Glomerular visceral epithelial cell (primary cell): ENCODE measurements around the gene SLC22A15.

ENCODE experiments used
- DNase-seq: peaks from one replicate; pipeline ENCODE4 v3.0.0-alpha.2; 2016; ENCODE audit errors: extremely low spot score

Gene SLC22A15

GRCh38 chr1:116099919-116100318 is 123.6 kb downstream of the SLC22A15 start:
- DNase-seq = no peak

GRCh38 chr1:116104667-116105066 is 128.4 kb downstream of the SLC22A15 start:
- no peak for DNase-seq

- DNase-seq = no peak
Measured at GRCh38 chr1:116105996-116106395, 129.7 kb downstream of the SLC22A15 start.

- DNase-seq = no peak
Measured at GRCh38 chr1:116106646-116107045, 130.3 kb downstream of the SLC22A15 start.

GRCh38 chr1:116107371-116107770 is 131.1 kb downstream of the SLC22A15 start:
- DNase-seq = no peak

GRCh38 chr1:116110567-116111523 is 134.5 kb downstream of the SLC22A15 start, which contains the start of gene MAB21L3:
Gene MAB21L3, plus strand, starts transcription at chr1:116111399. Its CDS starts 1,217 bp downstream, at chr1:116112616.
- DNase-seq = peak; percentile 28

GRCh38 chr1:116111524-116112021 is 135.3 kb downstream of the SLC22A15 start:
- DNase-seq = no peak

GRCh38 chr1:116112388-116113140 is 136.3 kb downstream of the SLC22A15 start:
- DNase-seq = no peak

- DNase-seq = no peak
Measured at GRCh38 chr1:116113615-116114014, 137.3 kb downstream of the SLC22A15 start.

- DNase-seq = peak; percentile 94
Measured at GRCh38 chr1:116115476-116116439, 139.4 kb downstream of the SLC22A15 start.

- DNase-seq = no peak
Measured at GRCh38 chr1:116118471-116118870, 142.2 kb downstream of the SLC22A15 start.
